HepG2 (cell line): ENCODE results near the gene THRB. TPM values are rescaled to one million over a fixed set of nuclear protein-coding genes. Genes with fewer than 3 reads are reported as not detected.

Experiments used
- CHD4 ChIP-seq: fragments of 200-600 bp; sonication (generic); IDR thresholded peaks from 2 replicates; pipeline ENCODE4 v1.7.0; 2017; ENCODE audit warnings: mild to moderate bottlenecking, low read length, borderline replicate concordance
- DR1 ChIP-seq: sonication (generic); formaldehyde crosslinking; IDR thresholded peaks from 2 replicates; pipeline ENCODE4 v1.8.0; 2021; ENCODE audit warnings: mild to moderate bottlenecking, missing genetic modification reagents, inconsistent platforms
- FOSL1 ChIP-seq: sonication (generic); formaldehyde crosslinking; IDR thresholded peaks from 2 replicates; pipeline ENCODE4 v1.9.0; 2021; ENCODE audit warnings: missing genetic modification reagents, borderline replicate concordance
- FOXA1 ChIP-seq, 2 experiments: fragments of 450-650 bp in 1 of 2; sonication (generic) in 1 of 2; formaldehyde crosslinking in 1 of 2; IDR thresholded peaks; 2 replicates each; pipeline versions ENCODE4 v1.4.0 to v1.6.1; 2016 to 2020; ENCODE audit warnings: missing genetic modification reagents in 1 of 2
- ISL2 ChIP-seq: sonication (generic); formaldehyde crosslinking; IDR thresholded peaks from 2 replicates; pipeline ENCODE4 v1.5.0; 2020; ENCODE audit warnings: missing genetic modification reagents
- NFYB ChIP-seq: sonication (generic); formaldehyde crosslinking; IDR thresholded peaks from 2 replicates; pipeline ENCODE4 v1.4.0; 2020; ENCODE audit warnings: missing genetic modification reagents
- TAF1 ChIP-seq: sonication (generic); formaldehyde crosslinking; IDR thresholded peaks from 2 replicates; pipeline ENCODE4 v1.4.0; 2020; ENCODE audit warnings: missing genetic modification reagents
- ZNF343 ChIP-seq: sonication (generic); formaldehyde crosslinking; IDR thresholded peaks from 2 replicates; pipeline ENCODE4 v1.4.0; 2020; ENCODE audit warnings: mild to moderate bottlenecking, missing genetic modification reagents
- ZNF530 ChIP-seq: sonication (generic); formaldehyde crosslinking; IDR thresholded peaks from 2 replicates; pipeline ENCODE4 v1.5.0; 2020; ENCODE audit warnings: low read depth, mild to moderate bottlenecking, missing genetic modification reagents
- ZNF660 ChIP-seq: sonication (generic); formaldehyde crosslinking; IDR thresholded peaks from 2 replicates; pipeline ENCODE4 v1.5.1; 2020; ENCODE audit warnings: mild to moderate bottlenecking, low read depth, missing genetic modification reagents, borderline replicate concordance
- ZNF7 ChIP-seq: IDR thresholded peaks from 2 replicates; pipeline ENCODE4 v1.6.1; 2016; ENCODE audit warnings: missing biosample characterization, missing genetic modification reagents
- ZNF724P ChIP-seq: sonication (generic); formaldehyde crosslinking; IDR thresholded peaks from 2 replicates; pipeline ENCODE4 v1.8.0; 2022; ENCODE audit warnings: missing genetic modification reagents, borderline replicate concordance
- ZSCAN22 ChIP-seq: sonication (generic); formaldehyde crosslinking; IDR thresholded peaks from 2 replicates; pipeline ENCODE4 v1.4.0; 2020; ENCODE audit warnings: mild to moderate bottlenecking, missing genetic modification reagents
- polyA plus RNA-seq, 8 experiments: library from polyadenylated mRNA; depleted of rRNA in 3 of 8; stranded (reverse) in 7 of 8; unstranded in 1 of 8; fragments of >200 nt; fragmentation: Illumina TruSeq in 4 of 8; extraction: Trizol in 4 of 8; gene quantifications; 2 replicates each; pipeline versions ENCODE4 v1.2.1 to v1.2.3, GENCODE V29; 2011 to 2016; ENCODE audit warnings: low read depth in 4 of 8, missing spikeins in 1 of 8, mixed read lengths in 1 of 8; ENCODE audit not compliant: insufficient read depth in 1 of 8
- total RNA-seq, 5 experiments: library from RNA; depleted of rRNA; stranded (reverse); fragments of >200 nt; fragmentation: Illumina TruSeq; extraction: Trizol; gene quantifications; 2 replicates each; pipeline ENCODE4 v1.2.3, GENCODE V29; 2016; ENCODE audit warnings: low read depth in 1 of 5
- TF ChIP-seq, protein P1 (sequence below): sonication (generic); formaldehyde crosslinking; IDR thresholded peaks from 2 replicates; pipeline ENCODE4 v1.9.0; 2021; ENCODE audit warnings: missing genetic modification reagents, borderline replicate concordance
- TF ChIP-seq, protein P2 (sequence below): sonication (generic); formaldehyde crosslinking; IDR thresholded peaks from 2 replicates; pipeline ENCODE4 v1.4.0; 2020; ENCODE audit warnings: missing genetic modification reagents
- TF ChIP-seq, protein P3 (sequence below): sonication (generic); formaldehyde crosslinking; IDR thresholded peaks from 2 replicates; pipeline ENCODE4 v1.5.1; 2020; ENCODE audit warnings: missing genetic modification reagents, mild to moderate bottlenecking, borderline replicate concordance
- TF ChIP-seq, protein P4 (sequence below): sonication (generic); formaldehyde crosslinking; IDR thresholded peaks from 2 replicates; pipeline ENCODE4 v1.4.0; 2020; ENCODE audit warnings: missing genetic modification reagents
- TF ChIP-seq, protein P5 (sequence below): sonication (generic); formaldehyde crosslinking; IDR thresholded peaks from 2 replicates; pipeline ENCODE4 v1.4.0; 2020; ENCODE audit warnings: mild to moderate bottlenecking, missing genetic modification reagents

Gene THRB
- total and polyA plus RNA-seq, 2 of the 13 experiments (the other 11 are each of a cell fraction or from before 2014, with no cell fraction given) = 4.7 to 22.7 TPM

DNA sequence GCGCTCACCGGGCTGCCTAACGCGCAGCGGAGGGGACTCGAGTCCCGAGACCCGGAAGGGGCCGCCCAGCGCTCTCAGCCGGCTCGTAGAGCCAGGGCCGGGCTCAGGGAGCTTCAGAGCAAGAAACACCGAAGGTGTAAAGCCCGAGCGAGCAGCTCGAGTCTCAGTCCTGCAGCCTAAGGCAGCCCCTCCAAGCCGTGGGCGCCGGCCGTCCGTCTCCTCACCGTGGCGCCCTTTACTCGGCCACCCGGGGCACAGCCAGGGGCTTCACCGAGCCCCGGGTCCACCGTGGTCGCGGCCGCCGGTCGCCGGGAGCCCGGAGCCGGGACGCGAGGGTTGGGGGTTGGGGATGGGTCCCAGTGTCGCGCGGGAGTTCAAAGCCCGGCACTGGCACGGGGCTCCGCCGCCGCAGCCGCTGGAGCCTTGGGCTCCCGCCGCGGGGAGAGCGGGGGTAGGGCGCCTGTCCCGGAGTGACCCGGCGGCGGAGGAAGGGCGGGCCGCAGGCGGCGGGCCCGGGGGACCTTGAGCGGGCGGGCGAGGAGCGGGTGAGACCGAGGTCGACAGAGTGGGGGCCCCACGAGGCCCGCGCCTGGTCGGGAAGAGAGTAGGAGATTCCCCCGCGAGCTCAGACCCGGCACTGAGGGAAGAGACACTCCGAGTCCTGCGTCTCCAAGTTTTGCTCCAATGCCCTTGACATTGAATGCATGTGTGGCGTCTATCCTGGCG is 26.9 kb upstream of the THRB start (continued):
- TF ChIP-seq ZNF343 (CRISPR knock-in tag) (0 out of 2 replicates have a peak, but pooled peaks have one; percentile 21), ZNF660 (CRISPR knock-in tag) (no peak), CHD4 (no peak), DR1 (CRISPR knock-in tag) (no peak), ZSCAN22 (peak; percentile 48; the same call in 1 of the 2 replicates), ZNF530 (CRISPR knock-in tag) (no peak), FOXA1 (IDR thresholded peaks at IDR 0.05) (no peak), FOXA1 (CRISPR knock-in tag; IDR thresholded peaks at IDR 0.05) (no peak), FOSL1 (CRISPR knock-in tag) (no peak), ZNF7 (CRISPR knock-in tag) (no peak), ISL2 (peak; percentile 38), NFYB (no peak), ZNF724P (CRISPR knock-in tag) (peak; percentile 29; the same call in 1 of the 2 replicates), TAF1 (CRISPR knock-in tag) (peak; percentile 19; the same call in 1 of the 2 replicates)
- TF ChIP-seq, protein P1, sequence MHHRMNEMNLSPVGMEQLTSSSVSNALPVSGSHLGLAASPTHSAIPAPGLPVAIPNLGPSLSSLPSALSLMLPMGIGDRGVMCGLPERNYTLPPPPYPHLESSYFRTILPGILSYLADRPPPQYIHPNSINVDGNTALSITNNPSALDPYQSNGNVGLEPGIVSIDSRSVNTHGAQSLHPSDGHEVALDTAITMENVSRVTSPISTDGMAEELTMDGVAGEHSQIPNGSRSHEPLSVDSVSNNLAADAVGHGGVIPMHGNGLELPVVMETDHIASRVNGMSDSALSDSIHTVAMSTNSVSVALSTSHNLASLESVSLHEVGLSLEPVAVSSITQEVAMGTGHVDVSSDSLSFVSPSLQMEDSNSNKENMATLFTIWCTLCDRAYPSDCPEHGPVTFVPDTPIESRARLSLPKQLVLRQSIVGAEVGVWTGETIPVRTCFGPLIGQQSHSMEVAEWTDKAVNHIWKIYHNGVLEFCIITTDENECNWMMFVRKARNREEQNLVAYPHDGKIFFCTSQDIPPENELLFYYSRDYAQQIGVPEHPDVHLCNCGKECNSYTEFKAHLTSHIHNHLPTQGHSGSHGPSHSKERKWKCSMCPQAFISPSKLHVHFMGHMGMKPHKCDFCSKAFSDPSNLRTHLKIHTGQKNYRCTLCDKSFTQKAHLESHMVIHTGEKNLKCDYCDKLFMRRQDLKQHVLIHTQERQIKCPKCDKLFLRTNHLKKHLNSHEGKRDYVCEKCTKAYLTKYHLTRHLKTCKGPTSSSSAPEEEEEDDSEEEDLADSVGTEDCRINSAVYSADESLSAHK (CRISPR knock-in tag) = no peak
- TF ChIP-seq, protein P2, sequence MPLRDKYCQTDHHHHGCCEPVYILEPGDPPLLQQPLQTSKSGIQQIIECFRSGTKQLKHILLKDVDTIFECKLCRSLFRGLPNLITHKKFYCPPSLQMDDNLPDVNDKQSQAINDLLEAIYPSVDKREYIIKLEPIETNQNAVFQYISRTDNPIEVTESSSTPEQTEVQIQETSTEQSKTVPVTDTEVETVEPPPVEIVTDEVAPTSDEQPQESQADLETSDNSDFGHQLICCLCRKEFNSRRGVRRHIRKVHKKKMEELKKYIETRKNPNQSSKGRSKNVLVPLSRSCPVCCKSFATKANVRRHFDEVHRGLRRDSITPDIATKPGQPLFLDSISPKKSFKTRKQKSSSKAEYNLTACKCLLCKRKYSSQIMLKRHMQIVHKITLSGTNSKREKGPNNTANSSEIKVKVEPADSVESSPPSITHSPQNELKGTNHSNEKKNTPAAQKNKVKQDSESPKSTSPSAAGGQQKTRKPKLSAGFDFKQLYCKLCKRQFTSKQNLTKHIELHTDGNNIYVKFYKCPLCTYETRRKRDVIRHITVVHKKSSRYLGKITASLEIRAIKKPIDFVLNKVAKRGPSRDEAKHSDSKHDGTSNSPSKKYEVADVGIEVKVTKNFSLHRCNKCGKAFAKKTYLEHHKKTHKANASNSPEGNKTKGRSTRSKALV = 0 out of 2 replicates have a peak, but pooled peaks have one; percentile 68
- TF ChIP-seq, protein P3, sequence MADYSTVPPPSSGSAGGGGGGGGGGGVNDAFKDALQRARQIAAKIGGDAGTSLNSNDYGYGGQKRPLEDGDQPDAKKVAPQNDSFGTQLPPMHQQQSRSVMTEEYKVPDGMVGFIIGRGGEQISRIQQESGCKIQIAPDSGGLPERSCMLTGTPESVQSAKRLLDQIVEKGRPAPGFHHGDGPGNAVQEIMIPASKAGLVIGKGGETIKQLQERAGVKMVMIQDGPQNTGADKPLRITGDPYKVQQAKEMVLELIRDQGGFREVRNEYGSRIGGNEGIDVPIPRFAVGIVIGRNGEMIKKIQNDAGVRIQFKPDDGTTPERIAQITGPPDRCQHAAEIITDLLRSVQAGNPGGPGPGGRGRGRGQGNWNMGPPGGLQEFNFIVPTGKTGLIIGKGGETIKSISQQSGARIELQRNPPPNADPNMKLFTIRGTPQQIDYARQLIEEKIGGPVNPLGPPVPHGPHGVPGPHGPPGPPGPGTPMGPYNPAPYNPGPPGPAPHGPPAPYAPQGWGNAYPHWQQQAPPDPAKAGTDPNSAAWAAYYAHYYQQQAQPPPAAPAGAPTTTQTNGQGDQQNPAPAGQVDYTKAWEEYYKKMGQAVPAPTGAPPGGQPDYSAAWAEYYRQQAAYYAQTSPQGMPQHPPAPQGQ (CRISPR knock-in tag) = no peak
- TF ChIP-seq, protein P4, sequence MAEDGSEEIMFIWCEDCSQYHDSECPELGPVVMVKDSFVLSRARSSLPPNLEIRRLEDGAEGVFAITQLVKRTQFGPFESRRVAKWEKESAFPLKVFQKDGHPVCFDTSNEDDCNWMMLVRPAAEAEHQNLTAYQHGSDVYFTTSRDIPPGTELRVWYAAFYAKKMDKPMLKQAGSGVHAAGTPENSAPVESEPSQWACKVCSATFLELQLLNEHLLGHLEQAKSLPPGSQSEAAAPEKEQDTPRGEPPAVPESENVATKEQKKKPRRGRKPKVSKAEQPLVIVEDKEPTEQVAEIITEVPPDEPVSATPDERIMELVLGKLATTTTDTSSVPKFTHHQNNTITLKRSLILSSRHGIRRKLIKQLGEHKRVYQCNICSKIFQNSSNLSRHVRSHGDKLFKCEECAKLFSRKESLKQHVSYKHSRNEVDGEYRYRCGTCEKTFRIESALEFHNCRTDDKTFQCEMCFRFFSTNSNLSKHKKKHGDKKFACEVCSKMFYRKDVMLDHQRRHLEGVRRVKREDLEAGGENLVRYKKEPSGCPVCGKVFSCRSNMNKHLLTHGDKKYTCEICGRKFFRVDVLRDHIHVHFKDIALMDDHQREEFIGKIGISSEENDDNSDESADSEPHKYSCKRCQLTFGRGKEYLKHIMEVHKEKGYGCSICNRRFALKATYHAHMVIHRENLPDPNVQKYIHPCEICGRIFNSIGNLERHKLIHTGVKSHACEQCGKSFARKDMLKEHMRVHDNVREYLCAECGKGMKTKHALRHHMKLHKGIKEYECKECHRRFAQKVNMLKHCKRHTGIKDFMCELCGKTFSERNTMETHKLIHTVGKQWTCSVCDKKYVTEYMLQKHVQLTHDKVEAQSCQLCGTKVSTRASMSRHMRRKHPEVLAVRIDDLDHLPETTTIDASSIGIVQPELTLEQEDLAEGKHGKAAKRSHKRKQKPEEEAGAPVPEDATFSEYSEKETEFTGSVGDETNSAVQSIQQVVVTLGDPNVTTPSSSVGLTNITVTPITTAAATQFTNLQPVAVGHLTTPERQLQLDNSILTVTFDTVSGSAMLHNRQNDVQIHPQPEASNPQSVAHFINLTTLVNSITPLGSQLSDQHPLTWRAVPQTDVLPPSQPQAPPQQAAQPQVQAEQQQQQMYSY (CRISPR knock-in tag) = 0 out of 2 replicates have a peak, but pooled peaks have one; percentile 66
- TF ChIP-seq, protein P5, sequence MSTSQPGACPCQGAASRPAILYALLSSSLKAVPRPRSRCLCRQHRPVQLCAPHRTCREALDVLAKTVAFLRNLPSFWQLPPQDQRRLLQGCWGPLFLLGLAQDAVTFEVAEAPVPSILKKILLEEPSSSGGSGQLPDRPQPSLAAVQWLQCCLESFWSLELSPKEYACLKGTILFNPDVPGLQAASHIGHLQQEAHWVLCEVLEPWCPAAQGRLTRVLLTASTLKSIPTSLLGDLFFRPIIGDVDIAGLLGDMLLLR = peak; percentile 46; the same call in 1 of the 2 replicates
